B cell (primary cell): ENCODE data around the gene FGF4. TPM values are rescaled to one million over a fixed set of nuclear protein-coding genes. Genes with fewer than 3 reads are reported as not detected.

Experiments used
- ATAC-seq: fragments of 200-7000 bp; cut with Tn5 transposase; one replicate; pipeline ENCODE4 v1.10.0; 2021; ENCODE audit warnings: low read depth, mild to moderate bottlenecking, moderate number of reproducible peaks, moderate library complexity
- CTCF ChIA-PET: fragments of 350-600 bp; sonication (Branson Sonifier 250); formaldehyde crosslinking; loops from one replicate; lab custom pipeline; 2021; ENCODE audit warnings: antibody characterized with exemption, inconsistent platforms; lab: Charles Lee
- POLR2A ChIA-PET: fragments of 350-600 bp; sonication (Branson Sonifier 250); formaldehyde crosslinking; loops from one replicate; lab custom pipeline; 2021; ENCODE audit warnings: antibody characterized with exemption; lab: Charles Lee
- DNase-seq: peaks from one replicate; pipeline ENCODE4 v3.0.0; 2013
- H2AFZ ChIP-seq: 2 replicates; pipeline ENCODE4 v1.6.1; 2012; ENCODE audit warnings: mild to moderate bottlenecking, low read depth, low read length; ENCODE audit not compliant: insufficient read depth, poor library complexity, severe bottlenecking
- H3K27ac ChIP-seq, 2 donors: 1 replicate in 1 of 2; 2 replicates in 1 of 2; pipeline ENCODE4 v1.5.1; 2012 to 2013; ENCODE audit warnings: low read length in 2 of 2, mild to moderate bottlenecking in 2 of 2, moderate library complexity in 1 of 2
- H3K27me3 ChIP-seq, 4 experiments: fragments of 200-600 bp in 1 of 4; sonication (generic) in 1 of 4; replicated peaks in 1 of 4; 1 replicate in 2 of 4; 2 replicates in 2 of 4; pipeline versions ENCODE4 v1.6.1 to v1.7.0; 2013 to 2016; ENCODE audit warnings: low read length in 3 of 4, mild to moderate bottlenecking in 2 of 4, mixed read lengths in 1 of 4, moderate library complexity in 1 of 4; ENCODE audit not compliant: insufficient read depth in 4 of 4, control insufficient read depth in 3 of 4; ENCODE audit errors: control extremely low read depth in 1 of 4
- H3K36me3 ChIP-seq, 2 experiments: replicated peaks in 1 of 2; 1 replicate in 1 of 2; 2 replicates in 1 of 2; pipeline versions ENCODE4 v1.6.1 to v1.7.1; 2013; ENCODE audit warnings: low read length in 1 of 2; ENCODE audit not compliant: insufficient read depth in 2 of 2, control insufficient read depth in 1 of 2; ENCODE audit errors: control extremely low read depth in 1 of 2, extremely low read depth in 1 of 2
- H3K4me1 ChIP-seq, 2 donors: fragments of 200-600 bp in 1 of 2; sonication (generic) in 1 of 2; 1 replicate in 1 of 2; 2 replicates in 1 of 2; pipeline versions ENCODE4 v1.5.1 to v1.6.1; 2013 to 2017; ENCODE audit warnings: low read length in 2 of 2; ENCODE audit not compliant: control insufficient read depth in 2 of 2, insufficient read depth in 2 of 2
- H3K4me2 ChIP-seq: replicated peaks from 2 replicates; pipeline ENCODE3; 2012; ENCODE audit warnings: mild to moderate bottlenecking, low read depth, low read length; ENCODE audit not compliant: poor library complexity, severe bottlenecking
- H3K4me3 ChIP-seq, 5 experiments: fragments of 200-600 bp in 1 of 5; sonication (generic) in 1 of 5; 1 replicate in 3 of 5; 2 replicates in 2 of 5; pipeline versions ENCODE4 v1.5.1 to v1.7.0; 2011 to 2016; ENCODE audit warnings: low read length in 4 of 5, mild to moderate bottlenecking in 4 of 5, low read depth in 2 of 5, control low read depth in 1 of 5, moderate library complexity in 1 of 5; ENCODE audit not compliant: insufficient read depth in 1 of 5; ENCODE audit errors: control extremely low read depth in 1 of 5, extremely low read depth in 1 of 5
- H3K79me2 ChIP-seq: fragments of 200-600 bp; sonication (generic); one replicate; pipeline ENCODE4 v1.6.0; 2016; ENCODE audit warnings: low read length; ENCODE audit not compliant: control insufficient read depth, insufficient read depth
- H3K9ac ChIP-seq: fragments of 200-600 bp; sonication (generic); 2 replicates; pipeline ENCODE4 v1.6.1; 2017; ENCODE audit warnings: mild to moderate bottlenecking, low read length, moderate library complexity
- H3K9me3 ChIP-seq, 3 donors: one replicate each; pipeline versions ENCODE4 v1.6.1 to v1.7.1; 2013; ENCODE audit warnings: low read length in 2 of 3; ENCODE audit not compliant: control insufficient read depth in 2 of 3, insufficient read depth in 1 of 3; ENCODE audit errors: control extremely low read depth in 1 of 3
- H4K20me1 ChIP-seq: 2 replicates; pipeline ENCODE4 v1.6.0; 2012; ENCODE audit warnings: mild to moderate bottlenecking, low read length; ENCODE audit not compliant: insufficient read depth, control insufficient read depth, poor library complexity, severe bottlenecking
- H3K27ac Mint-ChIP-seq: one replicate; pipeline ENCODE4 v1.8.0; 2021; ENCODE audit warnings: mixed read lengths
- H3K27me3 Mint-ChIP-seq: one replicate; pipeline ENCODE4 v1.8.0; 2021; ENCODE audit warnings: mixed read lengths
- H3K4me1 Mint-ChIP-seq: one replicate; pipeline ENCODE4 v1.8.0; 2021; ENCODE audit warnings: mixed read lengths
- H3K4me3 Mint-ChIP-seq: one replicate; pipeline ENCODE4 v1.8.0; 2021; ENCODE audit warnings: mixed read lengths
- H3K9me3 Mint-ChIP-seq: one replicate; pipeline ENCODE4 v1.8.0; 2022; ENCODE audit warnings: mixed read lengths; ENCODE audit not compliant: insufficient read depth
- CTCF ChIP-seq: fragments of 200-600 bp; IDR thresholded peaks from one replicate; pipeline ENCODE4 v1.8.0; 2022; ENCODE audit warnings: antibody characterized with exemption, mild to moderate bottlenecking
- EZH2 ChIP-seq: IDR thresholded peaks from 2 replicates; pipeline ENCODE4 v1.6.1; 2012; ENCODE audit warnings: borderline replicate concordance, low read depth, mild to moderate bottlenecking, moderate library complexity, low read length; ENCODE audit not compliant: insufficient read depth, poor library complexity, severe bottlenecking
- WGBS: methylation state at CpG from one replicate; pipeline ENCODE4 v1.1.5; 2013; ENCODE audit warnings: missing lambda C conversion rate; ENCODE audit not compliant: insufficient coverage; 5-methylcytosine and 5-hydroxymethylcytosine counted together
- intact Hi-C: fragments of 100-400 bp; cut with micrococcal nuclease; formaldehyde crosslinking; loops from one replicate; pipeline ENCODE4 v1.10.0; 2022
- polyA plus RNA-seq: library from polyadenylated mRNA; depleted of rRNA; stranded (reverse); fragments of >200 nt; gene quantifications from 2 replicates; pipeline ENCODE4 v1.2.3, GENCODE V29; 2012
- total RNA-seq, 2 donors: library from RNA; stranded (reverse); fragments of 120-200 nt in 1 of 2; gene quantifications; 1 replicate in 1 of 2; 2 replicates in 1 of 2; pipeline versions ENCODE4 v1.2.3 to v1.2.4, GENCODE V29; 2013 to 2022

Gene FGF4
- total and polyA plus RNA-seq, 2 donors (not counting 1 experiment from before 2014, with no cell fraction given), result not detected

GRCh38 chr11:69803022-69803421, 27.9 kb upstream of the FGF4 start:
- DNase-seq (no peak), ATAC-seq (no peak)
- Histone ChIP-seq H3K9ac (no peak overlapping the region), H3K4me1 (no peaks in the 10 kb centered on the region), H3K9me3 (peaks cover 0 to 19% (median 0%) of the 10 kb centered on the region in 3 donors), H4K20me1 (no peaks in the 10 kb centered on the region), H3K36me3 (no peaks in the 10 kb centered on the region), H3K4me2 (no peak overlapping the region), H3K79me2 (no peaks in the 10 kb centered on the region), H3K27ac (no peak overlapping the region), H3K27me3 (peaks cover 0 to 3% (median 0%) of the 10 kb centered on the region in 4 experiments), H2AFZ (no peak overlapping the region), H3K4me3 (no peak overlapping the region)
- H3K27ac Mint-ChIP-seq, result no peak overlapping the region
- 85% methylated on average over 2 of the region's 2 CpGs for WGBS
- H3K27me3 Mint-ChIP-seq, result peaks cover 9% of the 10 kb centered on the region
- no peak overlapping the region for H3K4me3 Mint-ChIP-seq
- no peaks in the 10 kb centered on the region for H3K4me1 Mint-ChIP-seq
- no peaks in the 10 kb centered on the region for H3K9me3 Mint-ChIP-seq
- no peak for TF ChIP-seq CTCF
- TF ChIP-seq EZH2, result no peak
- intact Hi-C loops, result no loop called here
- CTCF ChIA-PET, result no interaction called here
- POLR2A ChIA-PET, result no interaction called here

DNA sequence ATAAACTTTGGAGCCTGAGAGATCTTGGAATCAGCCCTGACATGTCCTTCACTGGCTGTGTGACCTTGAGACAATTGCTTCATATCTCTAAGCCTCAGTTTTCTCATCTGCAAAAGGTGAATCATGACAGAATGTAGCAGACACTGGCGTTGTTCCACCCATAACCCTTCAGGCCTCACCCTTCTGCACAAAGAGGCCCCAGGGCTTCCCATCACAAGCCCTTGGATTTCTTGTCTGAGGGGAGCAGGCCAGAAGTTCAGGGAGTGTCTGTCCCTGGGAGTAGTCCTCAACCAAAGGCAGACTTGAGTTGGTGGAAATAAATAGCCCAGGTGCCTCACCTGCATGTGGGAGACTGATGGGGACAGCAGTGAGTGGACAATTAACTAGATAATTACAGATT, 27.4 kb upstream of the FGF4 start:
- POLR2A ChIA-PET, result no interaction called here
- no peak overlapping the region for H3K4me2 ChIP-seq
- TF ChIP-seq EZH2, result no peak
- no peak for TF ChIP-seq CTCF
- CTCF ChIA-PET, result no interaction called here
- peaks cover 0 to 19% (median 0%) of the 10 kb centered on the region in 3 donors for H3K9me3 ChIP-seq
- H4K20me1 ChIP-seq, result no peaks in the 10 kb centered on the region
- no peak overlapping the region for H2AFZ ChIP-seq
- H3K27ac Mint-ChIP-seq, result no peak overlapping the region
- no peak overlapping the region for H3K9ac ChIP-seq
- H3K27ac ChIP-seq, result no peak overlapping the region
- no peaks in the 10 kb centered on the region for H3K27me3 ChIP-seq
- intact Hi-C loops, result no loop called here
- H3K4me3 ChIP-seq, result no peak overlapping the region
- H3K4me1 ChIP-seq, result no peaks in the 10 kb centered on the region
- H3K36me3 ChIP-seq, result no peaks in the 10 kb centered on the region
- no peak for ATAC-seq
- H3K4me3 Mint-ChIP-seq, result no peak overlapping the region
- H3K9me3 Mint-ChIP-seq, result no peaks in the 10 kb centered on the region
- DNase-seq, result no peak
- H3K4me1 Mint-ChIP-seq, result no peaks in the 10 kb centered on the region
- peaks cover 7% of the 10 kb centered on the region for H3K27me3 Mint-ChIP-seq
- WGBS, result no CpG with 5 or more reads among the region's 1 CpG
- H3K79me2 ChIP-seq, result no peaks in the 10 kb centered on the region
